GM23248 (cell line): ENCODE measurements around the gene ATP12A.

Source experiments
- EZH2 ChIP-seq: fragments of 200-600 bp; sonication (generic); IDR thresholded peaks from 2 replicates; pipeline ENCODE4 v1.6.1; 2018; ENCODE audit warnings: antibody characterized with exemption, mild to moderate bottlenecking; ENCODE audit not compliant: insufficient read depth, poor library complexity, severe bottlenecking
- EZH2phosphoT487 ChIP-seq: fragments of 200-600 bp; sonication (generic); IDR thresholded peaks from 2 replicates; pipeline ENCODE4 v1.6.1; 2018; ENCODE audit warnings: antibody characterized with exemption, moderate library complexity, mild to moderate bottlenecking, low read depth; ENCODE audit not compliant: insufficient read depth

DNA sequence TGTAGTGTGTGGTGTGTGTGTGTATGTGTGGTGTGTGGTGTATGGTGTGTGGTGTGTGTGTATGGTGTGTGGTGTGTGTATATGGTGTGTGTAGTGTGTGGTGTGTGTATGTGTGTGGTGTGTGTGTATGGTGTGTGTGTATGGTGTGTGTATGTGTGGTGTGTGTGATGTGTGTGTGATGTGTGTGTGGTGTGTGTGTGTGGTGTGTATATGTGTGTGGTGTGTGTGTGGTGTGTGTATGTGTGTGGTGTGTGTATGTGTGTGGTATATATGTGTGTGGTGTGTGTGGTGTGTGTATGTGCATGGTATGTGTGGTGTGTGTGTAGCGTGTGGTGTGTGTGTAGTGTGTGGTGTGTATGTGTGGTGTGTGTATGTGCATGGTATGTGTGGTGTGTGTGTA is 1.7 kb downstream of the ATP12A start:
- TF ChIP-seq EZH2phosphoT487 (no peak), EZH2 (no peak)
